ENCODE measurements around the gene YTHDC2.

DNA sequence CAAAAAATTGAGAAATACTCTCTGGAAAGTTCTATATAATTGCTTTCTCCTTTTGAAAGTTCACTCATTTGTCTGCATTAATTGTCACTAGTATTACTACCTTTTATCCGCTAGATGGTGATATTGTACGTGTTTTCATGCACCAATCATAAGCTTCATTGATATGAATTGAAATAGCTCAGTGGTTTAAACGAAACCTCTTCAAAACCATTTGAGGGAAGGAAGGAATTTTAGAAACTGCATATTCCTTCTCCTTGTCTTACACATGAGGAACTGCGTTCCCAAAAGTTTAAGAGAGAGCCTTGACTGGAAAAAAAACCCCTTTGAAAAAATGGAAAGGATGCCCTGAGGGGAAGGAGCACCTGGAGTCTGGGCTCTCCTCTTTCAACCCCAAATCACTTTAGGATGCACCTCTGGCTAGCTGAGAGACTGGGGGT, 98.6 kb downstream of the YTHDC2 start:
- TF ChIP-seq, protein P1, sequence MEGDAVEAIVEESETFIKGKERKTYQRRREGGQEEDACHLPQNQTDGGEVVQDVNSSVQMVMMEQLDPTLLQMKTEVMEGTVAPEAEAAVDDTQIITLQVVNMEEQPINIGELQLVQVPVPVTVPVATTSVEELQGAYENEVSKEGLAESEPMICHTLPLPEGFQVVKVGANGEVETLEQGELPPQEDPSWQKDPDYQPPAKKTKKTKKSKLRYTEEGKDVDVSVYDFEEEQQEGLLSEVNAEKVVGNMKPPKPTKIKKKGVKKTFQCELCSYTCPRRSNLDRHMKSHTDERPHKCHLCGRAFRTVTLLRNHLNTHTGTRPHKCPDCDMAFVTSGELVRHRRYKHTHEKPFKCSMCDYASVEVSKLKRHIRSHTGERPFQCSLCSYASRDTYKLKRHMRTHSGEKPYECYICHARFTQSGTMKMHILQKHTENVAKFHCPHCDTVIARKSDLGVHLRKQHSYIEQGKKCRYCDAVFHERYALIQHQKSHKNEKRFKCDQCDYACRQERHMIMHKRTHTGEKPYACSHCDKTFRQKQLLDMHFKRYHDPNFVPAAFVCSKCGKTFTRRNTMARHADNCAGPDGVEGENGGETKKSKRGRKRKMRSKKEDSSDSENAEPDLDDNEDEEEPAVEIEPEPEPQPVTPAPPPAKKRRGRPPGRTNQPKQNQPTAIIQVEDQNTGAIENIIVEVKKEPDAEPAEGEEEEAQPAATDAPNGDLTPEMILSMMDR (IDR thresholded peaks at IDR 0.05): peak; percentile 48 to 71 (median 54)
- no peak for TF ChIP-seq EP300 (IDR thresholded peaks at IDR 0.05)
